Karpas-422 (cell line): Measurements from ENCODE around the gene SLCO4A1. TPM values are rescaled to one million over a fixed set of nuclear protein-coding genes. Genes with fewer than 3 reads are reported as not detected.

Experiments
- DNase-seq: peaks from one replicate; pipeline ENCODE4 v3.0.0-alpha.2; 2015
- H2AFZ ChIP-seq: fragments of 200-600 bp; sonication (generic); 2 replicates; pipeline ENCODE4 v1.6.1; 2014; ENCODE audit warnings: antibody characterized with exemption, low read length, mixed read lengths
- H3K27ac ChIP-seq: fragments of 200-600 bp; sonication (generic); 2 replicates; pipeline ENCODE4 v1.5.1; 2014; ENCODE audit warnings: mild to moderate bottlenecking, low read length, moderate library complexity
- H3K27me3 ChIP-seq: fragments of 200-600 bp; sonication (generic); 2 replicates; pipeline ENCODE4 v1.6.1; 2014; ENCODE audit warnings: low read length, mixed read lengths
- H3K36me3 ChIP-seq: fragments of 200-600 bp; sonication (generic); 2 replicates; pipeline ENCODE4 v1.6.1; 2014; ENCODE audit warnings: low read length, mixed read lengths; ENCODE audit not compliant: insufficient read depth
- H3K4me1 ChIP-seq: fragments of 200-600 bp; sonication (generic); 2 replicates; pipeline ENCODE4 v1.6.1; 2014; ENCODE audit warnings: mild to moderate bottlenecking, low read length, mixed read lengths
- H3K4me2 ChIP-seq: fragments of 200-600 bp; sonication (generic); 2 replicates; pipeline ENCODE4 v1.6.1; 2014; ENCODE audit warnings: low read length, low read depth, mild to moderate bottlenecking; ENCODE audit not compliant: poor library complexity, severe bottlenecking
- H3K4me3 ChIP-seq: fragments of 200-600 bp; sonication (generic); 2 replicates; pipeline ENCODE4 v1.5.1; 2014; ENCODE audit warnings: mild to moderate bottlenecking, antibody characterized with exemption, low read length, mixed read lengths
- H3K79me2 ChIP-seq: fragments of 200-600 bp; sonication (generic); 2 replicates; pipeline ENCODE4 v1.6.1; 2014; ENCODE audit warnings: mild to moderate bottlenecking, low read length, mixed read lengths
- H3K9ac ChIP-seq: fragments of 200-600 bp; sonication (generic); 2 replicates; pipeline ENCODE4 v1.6.0; 2014; ENCODE audit warnings: low read length
- H3K9me2 ChIP-seq: fragments of 200-600 bp; sonication (generic), shearing (Covaris generic); replicated peaks from 2 replicates; pipeline ENCODE4 v1.6.0; 2014; ENCODE audit warnings: mild to moderate bottlenecking, low read length, moderate library complexity; ENCODE audit not compliant: insufficient read depth
- H3K9me3 ChIP-seq: fragments of 300-700, 200-600 bp; sonication (generic); 2 replicates; pipeline ENCODE4 v1.6.1; 2014; ENCODE audit warnings: low read length, mixed read lengths
- H4K20me1 ChIP-seq: fragments of 200-600 bp; sonication (generic); 2 replicates; pipeline ENCODE4 v1.6.1; 2014; ENCODE audit warnings: mild to moderate bottlenecking, antibody characterized with exemption, low read length, low read depth; ENCODE audit not compliant: insufficient read depth
- total RNA-seq: library from RNA; depleted of rRNA; stranded (reverse); fragments of >200 nt; shearing (Covaris generic); gene quantifications from 2 replicates; pipeline ENCODE4 v1.2.3, GENCODE V29; 2014; ENCODE audit warnings: low replicate concordance

SLCO4A1 gene
- total RNA-seq, 1 experiment from 2014 or later = not detected

GRCh38 chr20:62629864-62630470, 12.3 kb upstream of the SLCO4A1 start:
- Histone ChIP-seq H3K4me2 (no peak overlapping the region), H3K27me3 (no peaks in the 10 kb centered on the region), H3K36me3 (no peaks in the 10 kb centered on the region), H2AFZ (no peak overlapping the region), H3K79me2 (no peaks in the 10 kb centered on the region), H3K9me2 (no peaks in the 10 kb centered on the region), H3K4me3 (no peak overlapping the region), H3K27ac (no peak overlapping the region), H3K9ac (no peak overlapping the region), H3K4me1 (peaks cover 15% of the 10 kb centered on the region), H3K9me3 (no peaks in the 10 kb centered on the region), H4K20me1 (no peaks in the 10 kb centered on the region)
- no peak for DNase-seq

- H3K9me3 ChIP-seq = no peaks in the 10 kb centered on the region
- no peak overlapping the region for H3K4me3 ChIP-seq
- no peak overlapping the region for H3K27ac ChIP-seq
- no peaks in the 10 kb centered on the region for H3K27me3 ChIP-seq
- no peak overlapping the region for H2AFZ ChIP-seq
- no peaks in the 10 kb centered on the region for H3K79me2 ChIP-seq
- DNase-seq = no peak
- H3K9ac ChIP-seq = no peak overlapping the region
- no peaks in the 10 kb centered on the region for H4K20me1 ChIP-seq
- peaks cover 15% of the 10 kb centered on the region for H3K4me1 ChIP-seq
- H3K4me2 ChIP-seq = no peak overlapping the region
- H3K9me2 ChIP-seq = no peaks in the 10 kb centered on the region
- no peaks in the 10 kb centered on the region for H3K36me3 ChIP-seq
These were observed 10.7 kb upstream of the SLCO4A1 start for GRCh38 chr20:62631336-62632308.

DNA sequence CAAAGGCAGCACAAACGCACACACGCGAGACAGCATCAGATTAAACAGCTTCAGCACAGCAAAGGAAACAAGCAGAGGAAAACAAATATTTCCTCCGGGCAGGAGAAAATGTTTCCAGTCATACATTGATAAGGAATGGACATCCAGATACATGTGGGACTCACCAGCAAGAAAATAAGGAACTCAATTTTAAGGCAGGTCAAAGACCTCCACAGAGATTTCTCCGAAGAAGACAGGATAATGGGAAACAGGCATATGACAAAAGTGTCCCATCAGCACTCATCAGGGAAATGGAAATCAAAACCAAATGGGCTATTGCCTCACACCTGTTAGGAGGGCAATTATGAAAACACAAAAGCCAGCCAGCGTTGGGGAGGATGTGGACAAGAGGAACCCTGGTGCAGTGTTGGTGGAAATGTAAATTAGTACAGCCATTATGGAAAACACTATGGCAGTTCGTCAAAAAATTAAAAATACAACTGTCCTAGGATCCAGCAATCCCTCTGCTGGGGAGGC, 9.7 kb upstream of the SLCO4A1 start:
- no peaks in the 10 kb centered on the region for H3K27me3 ChIP-seq

GRCh38 chr20:62633598-62634329, 8.5 kb upstream of the SLCO4A1 start:
- no peaks in the 10 kb centered on the region for H3K36me3 ChIP-seq
- peaks cover 5% of the 10 kb centered on the region; the same call in 1 of the 2 replicates for H4K20me1 ChIP-seq
- no peaks in the 10 kb centered on the region for H3K79me2 ChIP-seq
- peaks cover 12% of the 10 kb centered on the region for H3K4me1 ChIP-seq
- H3K9ac ChIP-seq = no peak overlapping the region
- DNase-seq = no peak
- no peak overlapping the region for H3K4me2 ChIP-seq
- no peak overlapping the region for H2AFZ ChIP-seq
- H3K27me3 ChIP-seq = no peaks in the 10 kb centered on the region
- no peaks in the 10 kb centered on the region for H3K9me2 ChIP-seq
- H3K9me3 ChIP-seq = no peaks in the 10 kb centered on the region
- no peak overlapping the region for H3K4me3 ChIP-seq
- no peak overlapping the region for H3K27ac ChIP-seq

More for the DNA sequence above, 9.7 kb upstream of the SLCO4A1 start:
- Histone ChIP-seq H3K36me3 (no peaks in the 10 kb centered on the region), H4K20me1 (peaks cover 5% of the 10 kb centered on the region; the same call in 1 of the 2 replicates), H2AFZ (no peak overlapping the region), H3K79me2 (no peaks in the 10 kb centered on the region), H3K4me2 (no peak overlapping the region), H3K4me3 (no peak overlapping the region), H3K9ac (no peak overlapping the region), H3K4me1 (peaks cover 15% of the 10 kb centered on the region), H3K9me2 (no peaks in the 10 kb centered on the region), H3K27ac (no peak overlapping the region), H3K9me3 (no peaks in the 10 kb centered on the region)
- no peak for DNase-seq

- Histone ChIP-seq H3K9me3 (no peaks in the 10 kb centered on the region), H4K20me1 (peaks cover 5% of the 10 kb centered on the region; the same call in 1 of the 2 replicates), H2AFZ (no peak overlapping the region), H3K9ac (no peak overlapping the region), H3K4me2 (no peak overlapping the region), H3K79me2 (no peaks in the 10 kb centered on the region), H3K27me3 (no peaks in the 10 kb centered on the region), H3K27ac (no peak overlapping the region), H3K9me2 (no peaks in the 10 kb centered on the region), H3K4me1 (peaks cover 12% of the 10 kb centered on the region), H3K36me3 (no peaks in the 10 kb centered on the region), H3K4me3 (no peak overlapping the region)
- DNase-seq = no peak
These were observed 7.9 kb upstream of the SLCO4A1 start for GRCh38 chr20:62634330-62634967.

GRCh38 chr20:62635232-62635631, 7.1 kb upstream of the SLCO4A1 start:
- Histone ChIP-seq H3K4me1 (peaks cover 12% of the 10 kb centered on the region), H3K27me3 (no peaks in the 10 kb centered on the region), H3K79me2 (no peaks in the 10 kb centered on the region), H3K27ac (no peak overlapping the region), H3K9me3 (no peaks in the 10 kb centered on the region), H3K36me3 (no peaks in the 10 kb centered on the region), H4K20me1 (peaks cover 5% of the 10 kb centered on the region; the same call in 1 of the 2 replicates), H3K4me2 (no peak overlapping the region), H2AFZ (no peak overlapping the region), H3K4me3 (no peak overlapping the region), H3K9ac (no peak overlapping the region), H3K9me2 (no peaks in the 10 kb centered on the region)
- no peak for DNase-seq

DNA sequence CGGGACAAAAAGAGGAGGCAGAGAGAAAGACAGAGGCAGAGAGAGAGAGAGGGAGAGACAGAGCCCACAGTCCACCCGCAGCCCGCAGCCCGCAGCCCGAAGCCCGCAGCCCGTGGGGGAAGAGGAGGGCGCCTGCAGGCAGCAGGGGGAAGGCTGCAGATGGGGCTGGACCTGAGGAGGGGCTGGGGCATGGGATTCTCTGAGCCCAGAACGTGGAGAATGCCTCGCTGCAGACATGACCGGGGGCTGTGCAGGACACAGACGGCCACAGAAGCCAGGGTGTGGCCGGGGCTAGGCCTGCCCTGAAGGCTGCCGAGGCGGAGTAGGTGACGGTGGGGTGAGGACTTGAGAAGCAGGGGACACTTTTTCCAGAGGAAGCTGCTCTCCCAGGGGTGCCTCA, 6.5 kb upstream of the SLCO4A1 start:
- Histone ChIP-seq H3K27me3 (no peaks in the 10 kb centered on the region), H2AFZ (no peak overlapping the region), H3K27ac (no peak overlapping the region), H4K20me1 (peaks cover 5% of the 10 kb centered on the region; the same call in 1 of the 2 replicates), H3K9me2 (no peaks in the 10 kb centered on the region), H3K4me2 (no peak overlapping the region), H3K9me3 (no peaks in the 10 kb centered on the region), H3K4me3 (no peak overlapping the region), H3K9ac (no peak overlapping the region), H3K36me3 (no peaks in the 10 kb centered on the region), H3K79me2 (no peaks in the 10 kb centered on the region), H3K4me1 (peaks cover 12% of the 10 kb centered on the region)
- DNase-seq = no peak
